Ishikawa (cell line): ENCODE measurements around the gene SLC15A3.

Experiments
- CEBPB ChIP-seq: IDR thresholded peaks from 2 replicates; pipeline ENCODE4 v1.6.1; 2012
- CREB1 ChIP-seq: IDR thresholded peaks from 2 replicates; pipeline ENCODE4 v1.6.1; 2012; ENCODE audit warnings: low read depth
- EGR1 ChIP-seq: IDR thresholded peaks from 2 replicates; pipeline ENCODE4 v1.6.1; 2012
- EP300 ChIP-seq: IDR thresholded peaks from 2 replicates; pipeline ENCODE4 v1.6.1; 2012; ENCODE audit warnings: borderline replicate concordance
- FOXM1 ChIP-seq: IDR thresholded peaks from 2 replicates; pipeline ENCODE4 v1.6.1; 2012; ENCODE audit warnings: low read depth, borderline replicate concordance
- MAX ChIP-seq: IDR thresholded peaks from 2 replicates; pipeline ENCODE4 v1.6.1; 2012
- NFIC ChIP-seq: IDR thresholded peaks from 2 replicates; pipeline ENCODE4 v1.6.1; 2012
- RAD21 ChIP-seq: IDR thresholded peaks from 2 replicates; pipeline ENCODE4 v1.6.1; 2012; ENCODE audit warnings: low read depth
- REST ChIP-seq: IDR thresholded peaks from 2 replicates; pipeline ENCODE4 v1.6.1; 2012; ENCODE audit warnings: low read depth, mild to moderate bottlenecking
- TAF1 ChIP-seq: IDR thresholded peaks from 2 replicates; pipeline ENCODE4 v1.6.1; 2012; ENCODE audit warnings: low read depth, mild to moderate bottlenecking
- TCF12 ChIP-seq: IDR thresholded peaks from 2 replicates; pipeline ENCODE4 v1.6.1; 2012; ENCODE audit warnings: low read depth
- TEAD4 ChIP-seq: IDR thresholded peaks from 2 replicates; pipeline ENCODE4 v1.6.1; 2012
- USF1 ChIP-seq: IDR thresholded peaks from 2 replicates; pipeline ENCODE4 v1.6.1; 2012
- YY1 ChIP-seq: IDR thresholded peaks from 2 replicates; pipeline ENCODE4 v1.6.1; 2012; ENCODE audit warnings: low read depth
- ZBTB7A ChIP-seq: IDR thresholded peaks from 2 replicates; pipeline ENCODE4 v1.6.1; 2012; ENCODE audit warnings: low read depth

Gene SLC15A3

GRCh38 chr11:60899977-60900376 lies 52.0 kb downstream of the SLC15A3 start:
- TF ChIP-seq TCF12 (no peak), TAF1 (no peak), REST (no peak), RAD21 (no peak), CEBPB (no peak), NFIC (no peak), ZBTB7A (no peak), CREB1 (no peak), TEAD4 (no peak), USF1 (no peak)

GRCh38 chr11:60899046-60899936 lies 52.7 kb downstream of the SLC15A3 start:
- TF ChIP-seq RAD21 (peak; percentile 53), TCF12 (no peak)

DNA sequence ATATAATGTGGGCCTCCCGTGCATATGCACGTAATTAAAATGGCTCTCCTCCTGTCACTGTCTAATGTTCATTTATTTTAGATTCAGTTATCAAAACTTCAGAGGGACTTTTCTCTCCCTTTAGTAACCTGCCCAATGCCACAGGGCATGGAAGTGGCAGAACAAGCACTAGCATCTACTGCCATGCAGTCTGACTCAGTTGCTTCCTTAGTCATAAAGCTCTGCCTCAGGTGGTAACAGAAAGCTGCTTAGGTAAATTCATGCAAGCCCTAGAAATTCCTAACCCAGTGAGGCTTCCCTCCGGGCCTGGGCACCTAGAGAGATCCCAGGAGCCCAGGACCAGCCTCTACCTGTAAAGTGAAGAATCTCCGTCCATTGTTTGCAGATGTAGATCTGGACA lies 54.5 kb downstream of the SLC15A3 start:
- TF ChIP-seq TAF1 (no peak), REST (no peak), FOXM1 (no peak), YY1 (no peak), TCF12 (no peak), USF1 (no peak), EGR1 (no peak), RAD21 (no peak), CEBPB (no peak), TEAD4 (no peak), ZBTB7A (no peak), MAX (no peak), NFIC (no peak), CREB1 (no peak), EP300 (no peak)

- no peak for TF ChIP-seq EGR1
- TF ChIP-seq NFIC: no peak
- TF ChIP-seq RAD21: no peak
- TF ChIP-seq YY1: no peak
- no peak for TF ChIP-seq FOXM1
- TF ChIP-seq TEAD4: no peak
- TF ChIP-seq MAX: no peak
- TF ChIP-seq TCF12: no peak
- TF ChIP-seq TAF1: no peak
- TF ChIP-seq USF1: no peak
- no peak for TF ChIP-seq ZBTB7A
- no peak for TF ChIP-seq EP300
- no peak for TF ChIP-seq REST
- TF ChIP-seq CREB1: no peak
- no peak for TF ChIP-seq CEBPB
These were observed 56.3 kb downstream of the SLC15A3 start for GRCh38 chr11:60895687-60896086.
